GM21737 (cell line): ENCODE results near the gene PXT1.
"Not testable (repeated sequence)": the region's sequence is repeated elsewhere in the genome, so short reads cannot be mapped to it uniquely, and the experiment has no call there.

Source experiments
- ATAC-seq: cut with Tn5 transposase; IDR thresholded peaks from one replicate; pipeline ENCODE4 v1.9.1; 2021; ENCODE audit warnings: mild to moderate bottlenecking, moderate library complexity; ENCODE audit not compliant: unreplicated experiment

The PXT1 gene, protein sequence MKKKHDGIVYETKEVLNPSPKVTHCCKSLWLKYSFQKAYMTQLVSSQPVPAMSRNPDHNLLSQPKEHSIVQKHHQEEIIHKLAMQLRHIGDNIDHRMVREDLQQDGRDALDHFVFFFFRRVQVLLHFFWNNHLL

DNA sequence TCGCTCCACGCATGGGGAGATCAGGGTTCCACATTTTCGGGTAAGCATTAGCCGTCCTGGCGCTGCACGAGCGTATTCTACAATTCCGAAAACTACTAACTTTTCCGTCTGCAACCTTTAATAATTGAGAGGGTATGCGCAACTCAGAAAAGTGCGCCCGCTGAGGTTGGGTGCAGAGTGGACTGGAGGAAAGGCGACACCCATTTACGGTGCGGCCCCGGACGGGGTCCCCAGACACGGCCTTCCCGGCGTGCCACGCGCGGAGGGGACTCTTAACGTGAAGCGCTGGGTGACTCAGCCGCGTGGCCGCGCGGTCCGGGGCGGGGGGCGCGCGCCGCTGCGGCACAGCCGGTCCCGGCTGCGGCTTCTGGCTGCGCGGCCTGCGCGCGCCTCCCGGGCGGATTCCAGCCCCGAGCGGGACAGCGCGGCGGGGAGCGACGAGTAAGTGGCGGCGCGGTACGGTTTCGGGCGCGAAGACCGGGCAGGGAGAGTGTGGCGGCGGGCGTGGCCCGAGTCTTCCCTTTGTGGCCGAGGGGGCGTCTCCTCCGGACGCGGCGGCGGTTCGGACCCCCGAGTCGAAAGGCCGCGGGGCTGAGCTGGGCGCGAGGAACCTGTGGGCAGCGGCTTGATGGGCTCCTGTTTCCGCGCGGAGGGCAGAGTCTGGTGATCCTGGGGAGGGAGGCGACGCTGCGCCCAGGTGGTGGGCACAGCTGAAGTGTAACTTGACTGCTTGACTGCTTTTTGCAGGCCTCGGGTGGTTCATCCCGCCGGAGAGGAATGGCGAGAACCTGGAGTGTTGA, at the start of gene PXT1, which contains the start of gene KCTD20:
Gene PXT1 (minus strand): TSS at position 184 of the 800 bp plus-strand sequence. CDS start 16,772 bp downstream, outside the sequence.
Gene KCTD20 (plus strand): TSS at position 330 of the 800 bp plus-strand sequence. CDS start 27,098 bp downstream, outside the sequence.
- peak; percentile 70 for ATAC-seq

- ATAC-seq = no peak
Measured at GRCh38 chr6:36492092-36492491, 49.4 kb upstream of the PXT1 start.

GRCh38 chr6:36491378-36491965, 48.8 kb upstream of the PXT1 start:
- no peak for ATAC-seq

GRCh38 chr6:36489426-36489825, 46.8 kb upstream of the PXT1 start:
- ATAC-seq = no peak

- no peak for ATAC-seq
Measured at GRCh38 chr6:36488221-36488620, 45.6 kb upstream of the PXT1 start.

- no peak for ATAC-seq
Measured at GRCh38 chr6:36487698-36488097, 45.0 kb upstream of the PXT1 start.

GRCh38 chr6:36484736-36485135, 42.1 kb upstream of the PXT1 start:
- ATAC-seq = no peak

GRCh38 chr6:36483326-36483725, 40.7 kb upstream of the PXT1 start:
- not testable (repeated sequence) for ATAC-seq

DNA sequence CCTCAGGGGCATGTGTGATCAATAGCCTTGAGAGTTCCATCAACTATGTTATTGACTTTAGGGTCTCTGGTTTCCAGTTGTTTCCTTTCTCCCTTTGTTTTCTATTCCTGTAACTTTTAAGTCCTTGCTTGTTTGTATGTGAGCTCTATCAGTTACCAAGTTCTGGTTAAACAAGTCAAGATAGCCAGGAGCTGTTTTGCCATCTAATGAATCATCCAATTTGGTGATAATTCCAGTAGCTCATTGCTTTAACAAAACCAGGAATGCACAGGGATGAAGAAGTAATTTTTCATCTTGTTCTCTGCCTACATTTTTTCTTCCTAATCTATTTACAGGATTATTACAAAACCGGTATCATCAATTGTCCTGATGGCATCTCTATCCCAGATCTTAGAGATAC, 36.6 kb upstream of the PXT1 start:
- ATAC-seq = no peak

- ATAC-seq = no peak
Measured at GRCh38 chr6:36478051-36478526, 35.4 kb upstream of the PXT1 start.

- no peak for ATAC-seq
Measured at GRCh38 chr6:36469946-36470345, 27.3 kb upstream of the PXT1 start.

DNA sequence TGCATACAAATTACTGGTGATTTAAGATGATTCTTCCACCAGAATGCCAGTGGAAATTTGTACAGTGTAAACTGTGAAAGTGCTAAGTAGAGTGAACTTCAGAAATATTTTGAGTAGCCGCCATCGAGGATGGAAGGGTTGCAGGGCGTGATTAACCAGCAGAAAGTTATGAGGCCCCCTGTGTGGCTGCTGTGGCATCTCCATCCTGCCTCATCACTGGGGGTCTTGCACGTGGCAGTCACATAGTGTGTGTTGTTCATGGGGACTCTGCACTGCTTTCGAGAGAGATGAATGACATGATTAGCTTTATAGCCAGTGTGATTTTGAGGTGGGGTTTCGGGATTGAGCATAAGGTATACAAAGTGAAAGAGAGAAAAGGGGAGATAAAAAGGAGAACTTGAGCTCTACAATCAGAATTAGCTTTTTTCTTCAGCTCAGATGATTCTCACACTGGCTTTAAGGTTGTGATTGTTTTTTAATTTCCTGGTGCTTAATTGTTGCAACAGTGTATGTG, 26.6 kb upstream of the PXT1 start:
- ATAC-seq = no peak

DNA sequence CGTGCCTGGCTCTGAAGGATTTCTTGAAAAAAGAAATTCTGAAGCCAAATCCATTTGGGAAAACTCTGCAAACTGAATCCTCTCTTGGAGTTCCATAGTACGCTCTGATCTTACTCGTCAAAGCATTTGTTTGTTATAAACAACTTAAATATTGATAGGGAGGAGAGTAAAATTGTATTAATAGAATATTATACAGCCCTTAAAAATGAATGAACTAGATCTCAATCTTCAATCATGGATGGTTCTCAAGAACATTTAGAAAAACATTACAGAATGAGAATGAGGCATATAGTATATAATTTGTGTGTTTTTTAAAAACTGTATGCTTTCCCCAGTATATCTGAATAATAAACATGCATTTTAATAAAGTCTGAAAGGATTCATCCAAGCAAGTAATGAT, 25.0 kb upstream of the PXT1 start:
- ATAC-seq = no peak

DNA sequence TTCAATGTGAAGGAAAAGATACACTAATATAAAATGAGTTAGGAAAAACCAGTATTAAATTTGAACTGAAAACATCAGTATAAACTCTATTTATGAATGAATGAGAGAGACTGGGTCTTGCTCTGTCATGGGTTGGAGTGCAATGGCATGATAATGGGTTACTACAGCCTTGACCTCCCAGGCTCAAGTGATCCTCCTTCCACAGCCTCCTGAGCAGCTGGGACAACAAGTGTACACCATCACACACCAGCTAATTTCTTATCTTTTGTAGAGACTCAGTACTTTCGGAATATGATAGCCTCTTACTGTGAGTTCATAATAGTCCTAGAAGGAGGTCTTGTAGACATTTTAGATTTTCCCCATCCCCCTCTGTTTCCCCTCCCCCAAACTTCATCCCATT, 21.6 kb upstream of the PXT1 start:
- no peak for ATAC-seq

GRCh38 chr6:36463676-36464075, 21.0 kb upstream of the PXT1 start:
- ATAC-seq = no peak

GRCh38 chr6:36461646-36462045, 19.0 kb upstream of the PXT1 start:
- no peak for ATAC-seq

GRCh38 chr6:36460916-36461315, 18.3 kb upstream of the PXT1 start:
- no peak for ATAC-seq

DNA sequence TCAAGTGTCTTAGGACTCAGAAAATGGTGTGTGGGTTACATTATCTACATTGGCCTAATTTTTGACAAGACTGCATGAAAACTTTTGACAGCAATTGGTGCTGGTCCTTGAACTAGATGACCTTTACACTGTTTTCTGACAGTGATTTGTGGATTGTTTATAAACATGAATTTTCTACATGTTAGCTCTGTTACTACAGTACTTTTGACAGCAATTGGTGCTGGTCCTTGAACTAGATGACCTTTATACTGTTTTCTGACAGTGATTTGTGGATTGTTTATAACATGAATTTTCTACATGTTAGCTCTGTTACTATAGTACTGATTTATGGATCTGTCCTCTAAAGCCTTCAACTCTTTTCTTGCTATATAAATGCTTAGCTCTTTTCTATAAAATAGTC, 16.8 kb upstream of the PXT1 start:
- ATAC-seq = no peak

- ATAC-seq = no peak
Measured at GRCh38 chr6:36455486-36456027, 12.9 kb upstream of the PXT1 start.

- ATAC-seq = not testable (repeated sequence)
Measured at GRCh38 chr6:36452897-36453296, 10.2 kb upstream of the PXT1 start.

- ATAC-seq = not testable (repeated sequence)
Measured at GRCh38 chr6:36449173-36449572, 6.5 kb upstream of the PXT1 start.
